GM18507 (cell line): ENCODE results near the gene PKDREJ.
"Not testable (repeated sequence)": the region's sequence is repeated elsewhere in the genome, so short reads cannot be mapped to it uniquely, and the experiment has no call there.

ENCODE experiments used
- DNase-seq: peaks from one replicate; pipeline ENCODE4 v3.0.0; 2011; ENCODE audit warnings: low read depth; ENCODE audit not compliant: insufficient read length; ENCODE audit errors: extremely low spot score
- FAIRE-seq: peaks from 2 replicates; lab custom pipeline; 2011; peaks lifted over from hg19 to GRCh38; lab: Jason Lieb, UNC

The PKDREJ gene

DNA sequence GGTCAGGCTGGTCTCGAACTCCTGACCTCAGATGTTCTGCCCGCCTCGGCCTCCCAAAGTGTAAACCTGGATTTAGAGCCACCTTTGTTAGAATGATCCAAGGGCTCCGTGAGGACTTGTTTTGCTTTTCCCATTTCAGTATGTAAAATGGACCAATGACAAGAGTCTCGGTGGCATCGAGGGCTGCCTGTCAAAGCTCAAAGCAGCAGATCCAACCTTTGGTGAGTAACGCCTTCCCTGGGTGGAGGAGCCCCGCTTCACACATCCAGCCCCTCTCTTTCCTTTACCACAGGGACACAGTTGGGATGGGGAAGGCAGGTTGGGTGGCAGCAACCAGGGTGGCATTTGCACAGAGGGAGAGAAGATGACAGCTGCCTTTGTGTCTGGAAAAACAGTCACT, 9.1 kb upstream of the PKDREJ start:
- no peak for DNase-seq
- no peak for FAIRE-seq

DNA sequence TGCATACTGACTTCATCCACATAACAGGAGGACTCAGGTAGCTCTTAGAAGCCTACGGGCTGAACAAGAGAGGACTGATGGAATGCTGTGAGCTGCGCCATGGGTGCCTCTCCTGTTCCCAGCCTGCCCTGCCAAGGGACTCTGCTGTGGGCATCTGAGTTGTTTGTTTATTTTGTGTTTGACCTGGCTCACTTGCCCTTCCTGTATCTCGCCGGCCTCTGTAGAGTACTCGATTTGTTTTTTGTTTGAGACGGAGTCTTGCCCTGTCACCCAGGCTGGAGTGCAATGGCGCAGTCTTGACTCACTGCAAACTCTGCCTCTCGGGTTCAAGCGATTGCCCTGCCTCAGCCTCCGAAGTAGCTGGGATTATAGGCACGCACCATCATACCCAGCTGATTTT, 6.4 kb upstream of the PKDREJ start:
- FAIRE-seq (no peak), DNase-seq (no peak)

DNA sequence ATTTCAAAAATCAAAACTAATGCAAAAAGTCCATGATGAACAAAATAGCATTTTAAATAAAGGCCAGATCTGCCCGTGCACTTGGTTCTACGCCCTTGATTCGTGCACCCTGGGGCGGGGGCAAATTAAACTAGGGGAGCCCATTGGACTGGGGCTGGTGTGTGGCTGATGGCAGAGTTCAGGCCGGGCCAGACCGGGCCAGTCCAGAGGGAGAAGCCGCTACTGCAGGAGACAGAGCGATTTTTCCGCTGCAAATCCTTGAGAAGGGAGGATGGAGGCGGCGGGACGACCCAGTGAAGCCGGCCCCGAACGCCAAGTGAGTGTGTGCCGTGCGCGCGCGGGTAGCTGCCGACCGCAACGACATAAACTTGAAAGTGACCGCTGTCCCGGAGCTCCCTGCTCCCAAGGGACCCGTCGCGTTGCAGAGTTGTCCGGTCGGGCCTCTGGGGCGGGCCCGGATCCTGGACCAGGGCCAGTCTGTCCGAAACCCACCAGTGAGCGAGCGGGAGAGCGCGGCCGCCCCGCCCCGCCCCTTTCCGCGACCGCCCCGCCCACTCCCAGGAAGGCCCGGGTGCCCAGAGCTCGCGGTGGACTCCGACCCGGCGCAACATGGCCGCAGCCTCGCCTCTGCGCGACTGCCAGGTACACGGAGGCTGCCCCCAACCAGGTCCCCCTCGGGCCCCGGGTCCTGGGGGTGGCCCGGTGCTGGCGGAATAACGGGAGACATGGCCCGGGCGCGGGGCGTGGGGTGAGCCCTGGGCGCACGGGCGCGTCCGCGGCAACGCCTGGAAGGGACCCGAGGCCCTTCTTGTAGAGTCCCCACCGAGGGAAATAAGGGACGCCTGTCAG, 4.5 kb upstream of the PKDREJ start, which contains the start of gene TTC38:
Gene TTC38, plus strand, starts transcription at position 578 of the 849 bp plus-strand sequence. Its CDS starts 32 bp downstream, at position 610.
- FAIRE-seq: peak; percentile 75
- DNase-seq: peak; percentile 85

DNA sequence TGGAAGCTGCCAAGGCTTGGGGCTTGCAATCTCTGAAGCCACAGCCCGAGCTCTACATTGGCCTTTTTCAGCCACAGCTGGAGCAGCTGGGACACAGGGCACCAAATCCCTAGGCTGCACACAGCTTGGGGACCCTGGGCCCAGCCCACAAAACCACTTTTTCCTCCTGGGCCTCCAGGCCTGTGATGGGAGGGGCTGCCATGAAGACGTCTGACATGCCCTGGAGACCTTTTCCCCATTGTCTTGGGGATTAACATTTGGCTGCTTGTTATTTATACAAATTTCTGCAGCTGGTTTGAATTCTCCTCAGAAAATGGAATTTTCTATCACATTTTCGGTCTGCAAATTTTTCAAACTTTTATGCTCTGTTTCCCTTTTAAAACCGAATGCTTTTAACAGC, 2.5 kb upstream of the PKDREJ start:
- FAIRE-seq, DNase-seq: not testable (repeated sequence)

DNA sequence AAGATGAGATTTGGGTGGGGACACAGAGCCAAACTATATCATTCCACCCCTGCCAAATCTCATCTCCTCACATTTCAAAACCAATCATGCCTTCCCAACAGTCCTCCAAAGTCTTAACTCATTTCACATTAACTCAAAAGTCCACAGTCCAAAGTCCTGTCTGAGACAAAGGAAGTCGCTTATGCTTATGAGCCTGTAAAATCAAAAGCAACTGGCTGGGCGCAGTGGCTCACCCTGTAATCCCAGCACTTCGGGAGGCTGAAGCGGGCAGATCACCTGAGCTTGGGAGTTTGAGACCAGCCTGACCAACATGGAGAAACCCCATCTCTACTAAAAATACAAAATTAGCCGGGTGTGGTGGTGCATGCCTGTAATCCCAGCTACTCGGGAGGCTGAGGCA, 1.4 kb upstream of the PKDREJ start:
- DNase-seq: not testable (repeated sequence)

DNA sequence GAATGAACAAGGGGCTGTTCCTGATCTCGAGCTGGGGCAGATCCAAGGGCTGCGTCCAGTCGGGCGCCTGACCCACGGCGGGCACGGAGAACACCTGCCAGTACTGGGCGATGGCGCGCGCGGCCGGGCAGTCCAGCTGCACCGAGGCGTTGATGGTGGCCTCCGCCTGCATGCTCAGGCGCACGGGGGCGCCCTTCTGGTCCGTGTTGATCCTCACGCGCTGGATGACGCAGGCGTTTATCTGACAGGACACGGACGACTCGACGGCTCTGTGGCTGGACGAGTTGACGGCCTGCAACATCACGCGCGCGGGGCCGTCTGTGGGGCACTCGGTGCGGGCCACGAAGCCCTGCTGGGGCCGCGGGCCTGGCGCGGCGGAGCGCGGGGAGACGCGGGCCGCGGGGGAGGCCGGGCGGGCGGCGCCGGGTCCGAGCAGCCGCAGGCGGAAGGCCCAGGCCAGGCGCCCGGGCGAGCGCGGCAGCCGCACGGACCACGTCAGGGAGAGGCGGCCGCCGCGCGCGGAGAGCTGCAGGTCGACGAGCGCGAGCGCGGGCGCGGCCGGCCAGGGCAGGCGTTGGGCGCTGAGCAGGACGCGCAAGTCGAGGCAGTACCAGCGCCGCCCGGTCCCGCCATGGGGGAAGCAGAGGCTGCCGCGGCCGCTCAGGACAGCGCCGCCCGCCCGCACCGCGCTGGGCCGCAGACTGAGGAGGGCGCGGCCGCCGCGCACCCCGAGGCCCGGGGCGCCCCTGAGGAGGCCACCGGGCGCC, 511 bp downstream of the PKDREJ start:
- no peak for FAIRE-seq
- no peak for DNase-seq

More for the DNA sequence above, 1.4 kb upstream of the PKDREJ start:
- not testable (repeated sequence) for FAIRE-seq

DNA sequence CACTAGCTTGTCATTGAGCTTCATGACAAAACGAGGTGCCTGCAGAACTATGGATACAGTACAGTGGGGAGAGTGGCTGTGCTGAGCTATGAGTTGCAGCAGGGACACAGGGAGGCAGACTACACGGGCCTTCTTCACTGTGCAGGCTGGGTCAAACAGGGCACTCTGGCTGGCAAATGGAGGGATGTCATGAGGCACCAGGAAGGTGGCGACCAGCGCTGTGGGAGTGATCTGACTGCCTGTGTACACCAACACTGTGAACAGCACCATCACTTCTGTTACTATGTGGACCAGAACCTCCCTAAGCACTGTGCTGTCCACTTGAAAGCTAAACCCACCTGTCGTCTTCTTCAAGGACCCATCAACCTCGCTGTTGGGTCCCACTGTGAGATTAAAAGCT, 3.1 kb downstream of the PKDREJ start:
- no peak for FAIRE-seq
- DNase-seq: no peak

DNA sequence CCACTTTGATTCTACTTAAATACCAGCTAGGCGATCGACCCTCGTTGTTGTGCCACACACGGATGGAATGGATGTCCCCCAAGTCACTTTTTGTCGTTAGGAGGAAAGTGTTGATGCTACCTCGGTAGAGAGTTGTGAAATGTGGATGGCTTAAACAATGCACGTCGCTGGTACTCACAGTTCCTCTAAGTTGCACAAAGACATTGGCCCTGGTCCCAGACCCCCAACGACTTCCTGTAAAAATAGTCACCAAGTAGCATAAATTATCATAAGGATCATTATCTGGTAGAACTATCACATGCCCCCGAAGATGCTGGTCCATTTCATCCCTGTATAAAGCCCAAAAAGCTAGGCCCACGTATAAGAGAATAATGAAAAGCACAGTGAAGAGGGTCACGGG, 3.8 kb downstream of the PKDREJ start:
- DNase-seq (no peak), FAIRE-seq (no peak)

DNA sequence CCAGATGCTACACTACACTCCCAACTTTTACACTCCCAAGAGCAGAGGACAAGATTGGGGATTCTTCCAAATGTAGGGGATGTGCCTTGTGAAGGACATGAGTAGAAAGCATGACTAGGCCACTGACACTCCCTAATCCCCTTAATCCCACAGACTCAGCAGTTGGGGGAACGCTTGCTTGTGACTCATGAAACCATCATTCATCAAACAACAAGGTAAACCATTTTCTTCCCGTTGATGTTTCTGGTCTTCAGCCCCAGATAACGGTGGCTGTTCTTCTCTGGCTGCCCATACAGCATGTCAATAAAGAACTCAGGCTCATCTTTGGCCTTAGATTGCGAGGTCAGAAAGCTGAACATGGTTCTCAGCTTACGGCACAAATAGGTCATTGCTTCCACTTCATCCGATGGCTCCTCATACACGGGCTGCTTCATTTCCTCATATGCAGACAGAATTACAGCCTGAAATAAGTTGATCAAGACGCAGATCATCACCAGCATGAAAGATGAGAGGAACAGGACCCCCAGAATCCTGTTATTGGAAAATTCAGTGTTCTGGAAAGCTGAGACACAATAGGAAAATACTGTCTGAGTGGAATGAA, 6.7 kb downstream of the PKDREJ start:
- DNase-seq (no peak), FAIRE-seq (no peak)

DNA sequence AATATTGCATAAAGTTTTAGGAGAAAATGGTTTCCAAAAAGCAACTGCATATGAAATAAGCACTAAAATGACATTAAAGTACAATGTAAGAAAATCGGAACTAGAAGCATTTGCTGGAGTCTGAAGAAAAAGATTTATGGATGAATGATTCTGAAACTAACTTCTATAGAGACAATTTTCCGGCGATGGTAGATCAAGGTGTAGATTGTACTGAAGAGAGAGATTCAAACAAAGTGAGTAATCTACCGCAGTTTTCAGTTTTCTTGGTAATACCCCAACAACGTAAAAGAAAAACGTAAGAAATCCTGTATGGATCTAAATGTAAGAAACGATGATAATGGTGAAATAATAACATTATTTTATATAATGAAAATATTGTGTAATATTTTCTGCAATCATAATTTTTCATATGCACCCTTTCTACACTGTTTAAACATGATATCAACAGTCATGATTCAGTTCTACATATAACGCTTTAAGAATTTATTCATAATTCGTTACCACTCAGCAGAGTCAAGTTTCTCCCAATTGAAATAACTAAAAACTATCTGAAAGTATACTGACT, 11.2 kb downstream of the PKDREJ start:
- DNase-seq (no peak), FAIRE-seq (peak; percentile 29)

DNA sequence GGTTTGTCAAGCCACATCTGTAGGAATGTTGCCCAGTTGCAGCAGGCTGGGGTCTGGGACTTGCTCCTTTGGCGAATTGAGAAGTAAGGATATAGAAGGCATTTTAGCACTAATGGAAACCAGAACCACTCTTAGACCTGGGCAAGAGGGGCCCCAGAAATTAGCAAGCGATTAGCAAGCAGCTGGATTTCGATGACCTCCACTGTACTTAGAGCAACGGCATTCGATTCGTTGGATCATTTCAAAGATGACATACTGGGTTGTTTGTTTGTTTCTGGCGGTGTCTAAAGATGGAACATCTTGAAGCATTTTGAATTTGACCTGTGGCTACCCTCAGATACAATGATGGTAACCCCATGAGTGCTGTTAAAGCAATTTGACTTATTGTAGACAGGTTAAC, 11.9 kb downstream of the PKDREJ start:
- FAIRE-seq (no peak), DNase-seq (no peak)

DNA sequence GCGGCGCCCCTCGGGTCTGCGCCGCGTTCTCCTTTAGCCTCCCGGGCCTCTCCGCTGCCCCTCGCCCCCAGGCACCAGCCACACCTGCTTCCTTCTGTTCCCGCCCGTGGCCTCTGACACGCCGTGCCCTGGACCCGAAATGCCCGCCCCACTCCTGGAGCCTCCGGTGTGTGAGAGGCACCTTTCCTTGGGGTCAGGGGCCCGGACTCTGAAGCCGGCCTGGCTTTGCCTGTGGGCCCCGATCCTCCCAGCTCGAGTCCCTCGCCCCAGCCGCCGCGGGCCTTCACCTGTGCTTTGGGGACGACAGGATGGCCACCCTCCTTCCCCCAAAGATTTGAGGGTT, 12.4 kb downstream of the PKDREJ start:
- FAIRE-seq: no peak
- no peak for DNase-seq

DNA sequence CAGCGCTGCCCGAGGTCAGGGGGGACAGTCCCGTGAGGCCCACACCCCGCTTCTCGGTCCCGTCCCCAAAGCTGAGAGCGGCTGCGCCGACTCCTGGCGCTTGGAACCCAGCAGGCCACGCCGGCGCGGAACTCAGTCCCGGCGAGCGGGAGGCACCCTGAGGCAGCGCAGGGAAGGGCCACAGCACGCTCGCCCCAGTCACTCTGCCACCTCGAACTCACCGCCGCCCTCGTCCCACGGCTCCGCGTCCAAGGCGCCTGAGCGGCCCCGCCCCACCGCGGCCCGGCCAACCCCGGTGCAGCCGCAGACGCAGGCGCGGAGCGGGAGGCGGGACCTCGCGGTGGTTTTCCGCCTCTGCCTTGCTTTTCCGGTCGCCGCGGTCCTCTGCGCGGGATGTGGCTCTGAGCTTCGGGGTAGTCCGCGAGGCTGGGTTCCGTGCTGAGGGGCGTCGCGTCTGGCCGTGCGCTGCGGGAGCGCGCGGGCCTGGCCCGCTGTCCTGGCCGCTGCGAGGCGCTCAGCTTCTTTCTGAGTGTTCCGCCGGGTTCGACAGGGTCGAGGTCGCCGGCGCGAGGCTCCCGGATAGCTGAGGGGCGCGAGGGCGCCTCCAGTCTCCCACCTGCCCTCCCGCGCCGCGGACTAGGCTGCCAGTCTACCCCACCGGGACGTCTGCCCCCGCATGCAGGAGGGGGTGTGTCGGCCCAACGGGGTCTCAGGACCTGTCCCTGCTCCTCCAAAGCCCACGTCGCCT, 12.9 kb downstream of the PKDREJ start, which contains the start of gene CDPF1:
Gene CDPF1, minus strand, starts transcription at position 259 of the 748 bp plus-strand sequence. CDS start 2,009 bp downstream, outside the sequence.
- DNase-seq: peak; percentile 84
- FAIRE-seq: peak; percentile 99

DNA sequence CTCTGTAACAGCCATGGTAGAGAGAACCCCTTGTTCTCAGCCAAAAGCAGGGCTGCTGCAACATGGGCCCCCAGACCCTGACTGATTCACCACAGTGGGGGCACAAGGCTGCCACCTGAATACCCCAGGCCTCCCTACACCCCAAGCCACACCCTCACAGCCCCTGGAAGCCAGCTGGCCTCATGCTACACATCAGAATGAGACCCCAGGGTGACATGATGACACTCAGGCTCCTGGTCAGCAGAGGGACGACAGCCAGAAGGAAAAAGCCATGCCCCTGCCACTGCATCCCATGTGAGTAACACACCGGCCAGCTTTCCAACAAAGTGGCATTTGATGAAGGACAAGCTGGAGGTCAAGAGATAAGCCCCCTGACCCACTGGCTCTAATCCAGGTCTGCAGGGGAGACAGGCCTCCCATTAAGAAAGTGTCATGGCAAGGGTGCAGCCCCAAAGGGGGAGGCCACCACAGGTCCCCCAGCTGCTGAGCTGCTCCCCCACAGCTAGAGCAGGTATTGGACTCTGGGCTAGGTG, 15.6 kb downstream of the PKDREJ start:
- FAIRE-seq (no peak), DNase-seq (no peak)

DNA sequence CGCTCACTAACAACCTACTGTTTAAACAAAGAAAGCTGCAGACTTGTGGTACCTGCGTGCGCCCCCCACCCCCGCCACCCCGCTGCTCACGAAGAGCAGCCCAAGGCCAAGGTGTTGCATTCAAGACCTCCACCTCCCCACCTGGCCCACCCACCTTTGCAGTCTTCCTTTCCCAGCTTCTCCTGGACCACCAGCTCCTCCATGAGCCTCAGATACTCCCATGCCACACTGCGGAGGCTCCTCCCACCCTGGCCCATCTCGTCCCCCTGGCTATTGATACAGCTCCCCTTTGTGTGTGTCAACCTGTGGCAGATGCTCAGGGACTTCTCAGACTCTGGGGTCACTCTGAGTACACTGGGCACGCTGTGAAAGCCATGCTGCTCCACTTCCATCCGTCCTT, 17.0 kb downstream of the PKDREJ start:
- FAIRE-seq (no peak), DNase-seq (no peak)

DNA sequence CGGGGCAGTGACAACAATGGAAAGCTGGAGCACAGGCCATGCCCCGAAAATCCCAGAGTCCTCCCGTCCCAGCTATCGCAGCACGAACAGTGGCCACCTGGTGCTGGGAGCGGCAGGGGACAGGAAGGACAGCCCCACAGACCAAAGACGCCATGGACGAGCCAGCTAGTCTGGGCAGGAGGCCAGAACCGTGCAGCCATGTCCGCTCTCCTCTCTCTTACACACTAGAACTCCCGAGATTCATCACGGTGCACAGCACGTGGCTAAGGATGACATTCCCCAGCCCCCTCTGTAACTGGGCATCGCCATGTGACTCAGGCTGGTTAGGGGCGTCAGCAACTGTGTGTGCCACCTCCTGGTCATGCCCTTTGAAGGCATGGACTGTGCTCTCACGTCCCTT, 17.6 kb downstream of the PKDREJ start:
- no peak for FAIRE-seq
- no peak for DNase-seq

DNA sequence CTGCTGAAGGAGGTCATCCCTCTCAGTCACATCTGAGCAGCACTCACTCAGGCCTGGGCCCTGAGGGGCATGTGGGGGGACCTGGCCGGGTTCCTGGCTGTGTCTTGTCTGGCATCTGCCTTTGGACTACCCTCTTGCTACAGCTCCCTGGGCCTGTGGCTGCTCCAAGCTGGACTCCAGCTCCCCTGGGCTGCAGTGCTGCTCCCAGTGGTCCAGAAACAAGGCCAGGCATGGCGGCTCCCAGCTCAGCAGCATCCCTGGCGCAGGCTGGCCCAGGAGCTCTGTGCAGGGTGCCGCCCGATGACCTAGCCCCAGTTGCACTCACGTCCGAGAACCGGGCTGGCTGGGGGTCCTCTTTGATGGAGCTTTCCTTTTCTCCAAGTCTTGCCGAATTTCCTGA, 18.4 kb downstream of the PKDREJ start:
- FAIRE-seq (no peak), DNase-seq (no peak)

DNA sequence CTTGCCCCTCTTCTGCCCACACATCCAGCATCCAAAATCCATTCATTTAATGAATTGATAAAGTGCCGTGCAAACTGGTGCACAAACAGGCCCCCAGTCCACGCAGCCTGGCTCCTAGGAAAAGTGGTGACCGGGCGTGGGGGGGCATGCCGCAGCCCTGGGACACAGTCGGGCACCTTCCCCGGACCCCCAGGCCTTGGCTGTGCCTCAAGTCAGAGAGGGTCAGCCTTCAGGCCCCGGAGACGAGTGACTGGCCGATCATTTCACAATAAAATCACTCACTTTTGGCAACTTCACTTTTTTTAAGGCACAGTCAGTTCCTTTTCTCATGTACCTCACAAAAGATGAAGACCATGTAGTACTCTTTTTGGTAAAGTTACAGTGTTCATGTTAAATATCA, 21.1 kb downstream of the PKDREJ start:
- DNase-seq (no peak), FAIRE-seq (no peak)

DNA sequence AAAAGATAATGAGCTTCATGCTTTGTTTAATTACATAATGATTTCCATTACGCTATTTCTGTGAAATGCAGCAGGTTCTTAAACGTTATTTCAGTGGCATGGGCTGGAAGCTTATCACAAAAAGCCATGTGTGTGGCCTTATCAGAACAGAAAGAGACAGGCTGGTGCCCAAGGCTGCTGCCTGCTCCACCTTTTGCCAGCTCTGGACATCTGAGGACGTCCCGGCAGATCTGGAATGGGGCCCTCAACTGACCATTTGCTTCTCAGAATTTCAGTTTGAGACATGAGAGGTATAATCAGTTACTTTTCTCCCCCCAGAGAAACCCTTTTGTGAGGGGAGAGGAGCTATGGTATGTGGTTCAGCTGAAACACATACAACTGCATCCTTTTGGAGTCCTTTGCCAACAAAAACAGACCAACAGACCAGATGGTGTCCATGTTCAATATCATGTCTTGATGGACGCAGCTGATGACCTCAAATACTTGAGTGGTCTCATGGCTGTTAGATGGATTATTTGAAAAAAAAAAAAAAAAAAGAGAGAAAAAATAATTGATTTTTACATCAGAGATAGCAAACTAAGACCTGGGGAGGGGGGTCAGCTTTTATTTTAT, 21.6 kb downstream of the PKDREJ start:
- DNase-seq (no peak), FAIRE-seq (no peak)
